GM10266 (cell line): ENCODE results near the gene GARNL3.

Experiments
- DNase-seq: peaks from one replicate; pipeline ENCODE4 v3.0.0; 2012; ENCODE audit errors: extremely low spot score
- CTCF ChIP-seq: IDR thresholded peaks from 2 replicates; pipeline ENCODE4 v1.5.1; 2012; ENCODE audit warnings: mild to moderate bottlenecking, low read depth; ENCODE audit not compliant: control insufficient read depth, insufficient read depth; ENCODE audit errors: missing control alignments

GARNL3 gene

GRCh38 chr9:127285965-127286364, 21.4 kb downstream of the GARNL3 start:
- DNase-seq: no peak
- no peak for TF ChIP-seq CTCF

- TF ChIP-seq CTCF: no peak
- no peak for DNase-seq
These were observed 26.0 kb downstream of the GARNL3 start for GRCh38 chr9:127290561-127291065.

- DNase-seq: no peak
- no peak for TF ChIP-seq CTCF
These were observed 26.7 kb downstream of the GARNL3 start for GRCh38 chr9:127291246-127291778.

GRCh38 chr9:127292415-127292814, 27.8 kb downstream of the GARNL3 start:
- no peak for DNase-seq
- no peak for TF ChIP-seq CTCF

GRCh38 chr9:127293328-127293727, 28.8 kb downstream of the GARNL3 start:
- no peak for TF ChIP-seq CTCF
- no peak for DNase-seq

- no peak for TF ChIP-seq CTCF
- no peak for DNase-seq
These were observed 29.2 kb downstream of the GARNL3 start for GRCh38 chr9:127293767-127294166.

GRCh38 chr9:127295005-127295404, 30.4 kb downstream of the GARNL3 start:
- no peak for TF ChIP-seq CTCF
- no peak for DNase-seq
